Cardiac septum (tissue), 1 donor: ENCODE data around the gene METTL25B. TPM values are rescaled to one million over a fixed set of nuclear protein-coding genes. Genes with fewer than 3 reads are reported as not detected.

Experiments used
- total RNA-seq: library from RNA; stranded (reverse); fragmentation: NEBNext Ultra II Directional; extraction: Animal tissue kit (Norgen Biotek cat#: 25700); gene quantifications from one replicate; pipeline ENCODE4 v1.2.1, GENCODE V29; 2021
- donor health status: DM: no; HTN: no; CAD: no.

METTL25B gene
- total RNA-seq, 1 donor from 2014 or later: 14.7 TPM

Other genes with a start within 250 kb of the METTL25B start
- gene MEF2D, start 227.7 kb upstream of the METTL25B start, total RNA-seq: 93.1 TPM
- 0.16 TPM for gene IQGAP3, start 155.9 kb upstream of the METTL25B start, total RNA-seq
- gene TTC24, start 148.7 kb upstream of the METTL25B start, total RNA-seq: not detected
- gene NAXE, start 136.7 kb upstream of the METTL25B start, total RNA-seq: 91.4 TPM
- gene GPATCH4, start 127.0 kb upstream of the METTL25B start, total RNA-seq: 15.5 TPM
- gene HAPLN2, start 109.1 kb upstream of the METTL25B start, total RNA-seq: 0.43 TPM
- 0.16 TPM for gene BCAN, start 86.4 kb upstream of the METTL25B start, total RNA-seq
- gene NES, start 51.1 kb upstream of the METTL25B start, total RNA-seq: 699 TPM
- gene CRABP2, start 22.9 kb upstream of the METTL25B start, total RNA-seq: 3.7 TPM
- gene ISG20L2, start 297 bp downstream of the METTL25B start, total RNA-seq: 12.4 TPM
- 66.1 TPM for gene MRPL24, start 12.6 kb downstream of the METTL25B start, total RNA-seq
- 131 TPM for gene HDGF, start 23.2 kb downstream of the METTL25B start, total RNA-seq
- 44.5 TPM for gene PRCC, start 39.1 kb downstream of the METTL25B start, total RNA-seq
- gene SH2D2A, start 88.4 kb downstream of the METTL25B start, total RNA-seq: 1.4 TPM
- 0.24 TPM for gene INSRR, start 130.6 kb downstream of the METTL25B start, total RNA-seq
- 1.4 TPM for gene NTRK1, start 132.4 kb downstream of the METTL25B start, total RNA-seq
- 5.6 TPM for gene PEAR1, start 165.2 kb downstream of the METTL25B start, total RNA-seq
- gene LRRC71, start 192.2 kb downstream of the METTL25B start, total RNA-seq: not detected